IPS-18c (cell line): ENCODE data around the gene KANSL1L.

Experiments used
- H3K4me3 ChIP-seq: 2 replicates; pipeline ENCODE4 v1.7.0; 2013; ENCODE audit warnings: low read depth, mild to moderate bottlenecking, low read length, moderate library complexity; ENCODE audit not compliant: insufficient read depth
- H3K9me3 ChIP-seq: one replicate; pipeline ENCODE4 v1.6.1; 2013; ENCODE audit warnings: mild to moderate bottlenecking, low read length, moderate library complexity; ENCODE audit not compliant: control insufficient read depth, insufficient read depth

Gene KANSL1L

DNA sequence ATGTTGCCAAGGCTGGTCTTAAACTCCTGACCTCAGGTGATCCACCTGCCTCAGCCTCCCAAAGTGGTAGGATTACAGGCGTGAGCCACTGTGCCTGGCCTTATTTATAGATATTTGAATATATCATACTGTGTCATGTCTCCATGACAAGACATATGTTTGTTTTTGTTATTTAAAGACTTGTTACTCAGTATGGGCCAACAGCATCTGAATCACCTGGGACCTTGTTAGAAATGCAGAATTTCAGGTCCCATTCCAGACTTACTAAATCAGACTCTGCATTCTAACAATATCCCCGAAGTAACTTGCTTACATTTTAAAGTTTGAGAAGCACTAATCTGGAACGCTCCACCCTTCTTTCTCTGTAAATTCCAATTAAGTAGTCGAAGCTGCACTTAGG lies 135.5 kb downstream of the KANSL1L start:
- Histone ChIP-seq H3K9me3 (no peaks in the 10 kb centered on the region), H3K4me3 (no peak overlapping the region)

DNA sequence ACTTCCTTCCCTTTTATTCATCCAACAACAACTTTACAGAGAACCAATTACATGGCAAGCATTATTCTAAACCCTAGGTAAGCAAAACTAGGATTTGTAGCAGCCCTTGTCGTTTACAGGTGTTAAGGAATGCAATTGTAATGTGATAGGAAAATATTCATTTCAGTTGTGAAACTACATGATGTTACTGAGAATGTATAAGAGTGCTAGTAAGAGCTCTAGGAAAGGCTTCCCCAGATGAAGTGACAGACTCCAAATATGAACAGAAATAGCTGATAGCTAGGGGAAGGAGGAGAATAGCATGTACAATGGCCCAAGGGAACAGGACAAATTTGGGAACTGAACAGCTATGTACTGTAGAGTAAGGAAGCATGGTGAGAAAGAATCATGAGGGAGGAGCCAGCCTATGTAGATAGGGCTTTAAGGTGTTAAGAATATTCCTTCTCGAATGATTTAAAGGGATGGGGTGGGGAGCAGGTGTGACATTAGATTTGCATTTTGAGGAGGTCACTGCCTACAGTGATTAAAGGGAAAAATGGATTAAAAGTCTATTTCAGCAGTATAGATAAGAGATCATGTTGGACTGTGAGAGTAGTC lies 137.0 kb downstream of the KANSL1L start:
- Histone ChIP-seq H3K4me3 (no peak overlapping the region), H3K9me3 (no peaks in the 10 kb centered on the region)

DNA sequence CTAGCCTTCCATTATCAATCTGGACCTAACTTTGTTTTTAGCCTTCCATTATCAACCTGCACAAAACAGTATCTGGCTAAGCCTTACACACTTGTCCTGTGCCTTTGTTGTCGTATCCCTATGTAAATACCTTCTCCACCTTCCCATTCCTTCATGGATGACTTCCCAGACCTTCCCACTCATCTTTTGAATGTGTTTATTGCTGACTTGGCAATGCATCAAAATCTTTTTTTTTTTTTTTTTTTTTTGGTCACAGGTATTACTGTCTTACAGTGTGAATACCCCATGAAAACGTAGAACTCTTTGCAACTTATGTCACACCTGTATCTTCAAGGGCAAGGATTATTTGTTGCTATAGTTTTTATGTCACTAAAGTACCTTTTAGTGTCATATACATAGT lies 143.0 kb downstream of the KANSL1L start:
- no peak overlapping the region for H3K4me3 ChIP-seq
- H3K9me3 ChIP-seq = no peaks in the 10 kb centered on the region

DNA sequence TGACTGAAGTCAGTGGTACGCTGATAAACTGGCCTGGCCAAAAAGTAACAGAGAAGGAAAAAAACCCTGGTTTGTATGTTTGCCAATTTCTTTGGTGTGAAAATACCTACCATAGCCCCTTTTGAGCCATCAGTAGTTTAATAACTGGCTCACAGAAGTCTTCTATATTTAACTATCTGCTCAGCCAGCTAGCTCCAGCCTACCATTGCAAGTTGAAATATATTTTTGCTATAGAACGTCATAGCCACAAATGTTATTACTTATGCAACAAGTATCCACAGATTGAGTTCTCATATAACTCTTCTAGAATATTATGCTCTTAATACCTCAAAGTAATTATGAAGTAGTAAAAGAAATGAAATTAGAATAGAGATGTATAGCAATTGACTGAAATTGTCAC lies 143.6 kb downstream of the KANSL1L start:
- no peak overlapping the region for H3K4me3 ChIP-seq
- H3K9me3 ChIP-seq = no peaks in the 10 kb centered on the region

DNA sequence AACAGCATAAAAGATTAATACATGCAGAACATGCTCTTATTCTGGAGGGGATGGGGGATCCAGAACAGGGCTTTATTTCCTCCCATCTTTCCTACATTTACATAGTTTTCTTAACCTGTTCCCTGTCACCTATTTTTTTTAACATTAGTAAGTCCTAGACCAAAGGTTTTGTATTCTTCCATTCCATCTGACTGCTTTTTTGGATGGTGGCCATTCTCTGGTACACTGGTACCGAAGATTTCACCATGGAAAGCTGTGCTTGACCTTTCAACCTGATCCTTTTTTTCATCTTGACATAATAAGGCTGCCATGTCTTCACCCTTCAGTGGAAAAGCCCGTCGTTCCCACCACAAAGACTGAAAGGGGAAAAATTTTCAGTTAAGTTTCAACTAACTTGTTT lies 148.4 kb downstream of the KANSL1L start:
- Histone ChIP-seq H3K4me3 (no peak overlapping the region), H3K9me3 (no peaks in the 10 kb centered on the region)

DNA sequence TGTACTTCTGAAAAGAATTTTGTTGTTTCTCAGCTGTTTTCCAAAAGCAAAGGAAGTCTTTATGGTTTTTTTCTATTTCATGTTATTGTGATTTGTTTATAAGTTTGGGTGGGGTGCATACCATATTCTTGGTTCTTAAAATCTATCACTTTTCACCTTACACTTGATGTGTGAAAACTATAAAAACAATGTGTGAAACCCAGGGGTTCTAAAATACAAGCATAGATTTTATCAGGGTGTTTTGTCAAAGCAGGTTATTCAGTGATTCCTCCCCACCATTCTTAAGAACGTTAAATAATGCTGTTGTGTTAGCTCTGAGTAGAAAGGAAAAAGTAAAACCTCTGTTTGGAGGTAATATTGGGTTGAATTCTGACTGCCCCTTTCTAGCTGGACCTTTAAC lies 151.1 kb downstream of the KANSL1L start:
- H3K4me3 ChIP-seq = no peak overlapping the region
- no peaks in the 10 kb centered on the region for H3K9me3 ChIP-seq

DNA sequence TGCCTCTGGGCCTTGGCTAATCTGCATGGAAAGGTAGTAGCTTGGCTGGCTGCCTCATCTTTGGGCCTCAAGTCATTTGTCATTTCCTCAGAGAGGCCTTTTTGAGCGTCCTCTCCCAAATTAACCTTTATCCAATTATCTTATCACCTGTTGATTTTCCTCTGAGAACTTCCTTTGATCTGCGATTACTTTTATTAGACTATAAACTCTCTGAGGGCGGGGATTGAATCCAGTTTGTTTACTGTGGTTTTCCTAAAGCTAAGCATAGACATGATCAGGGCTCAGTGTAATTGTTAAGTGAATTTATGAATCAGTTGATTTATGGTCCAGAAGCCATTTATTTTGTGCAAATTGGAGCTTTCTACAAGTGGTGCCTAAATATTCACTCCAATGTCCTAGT lies 161.3 kb downstream of the KANSL1L start:
- Histone ChIP-seq H3K9me3 (no peaks in the 10 kb centered on the region), H3K4me3 (no peak overlapping the region)

DNA sequence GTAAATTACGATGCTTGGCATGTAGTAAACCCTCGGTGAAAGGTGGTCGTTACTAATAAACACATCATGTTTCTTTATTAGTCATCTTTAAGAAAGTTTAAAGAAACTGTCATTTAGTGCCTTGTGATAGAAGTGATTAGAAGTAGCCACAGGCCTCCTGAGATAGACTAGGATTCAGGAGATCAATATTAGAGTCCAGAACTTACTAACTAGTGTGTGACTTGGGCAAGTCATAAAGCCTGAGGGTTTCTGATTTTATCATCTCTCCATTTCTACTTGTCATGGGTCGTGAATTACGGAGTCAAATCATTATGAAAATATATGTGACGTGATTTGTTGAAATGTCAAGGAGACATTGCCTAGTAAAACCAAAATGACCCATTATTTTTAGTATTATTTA lies 162.1 kb downstream of the KANSL1L start:
- Histone ChIP-seq H3K4me3 (no peak overlapping the region), H3K9me3 (no peaks in the 10 kb centered on the region)

DNA sequence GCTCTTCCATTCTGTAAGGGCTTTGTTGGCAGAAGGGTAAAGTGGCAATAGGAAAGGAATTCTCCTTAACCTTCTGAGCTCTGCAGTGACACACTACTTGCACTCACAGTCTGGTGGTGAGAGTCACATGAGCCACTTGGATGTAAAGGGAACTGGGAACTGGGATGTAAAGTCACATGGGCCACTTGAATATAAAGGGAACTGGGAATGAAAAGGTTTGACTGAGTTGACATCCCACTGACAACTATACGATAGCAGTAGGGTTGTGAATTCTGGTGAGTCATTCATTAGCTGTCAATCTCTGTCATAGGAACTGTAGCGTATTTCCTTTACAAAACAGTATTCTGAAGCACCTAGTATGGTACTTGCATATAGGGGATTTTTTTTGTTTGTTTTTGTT lies 163.3 kb downstream of the KANSL1L start:
- Histone ChIP-seq H3K9me3 (no peaks in the 10 kb centered on the region), H3K4me3 (no peak overlapping the region)

DNA sequence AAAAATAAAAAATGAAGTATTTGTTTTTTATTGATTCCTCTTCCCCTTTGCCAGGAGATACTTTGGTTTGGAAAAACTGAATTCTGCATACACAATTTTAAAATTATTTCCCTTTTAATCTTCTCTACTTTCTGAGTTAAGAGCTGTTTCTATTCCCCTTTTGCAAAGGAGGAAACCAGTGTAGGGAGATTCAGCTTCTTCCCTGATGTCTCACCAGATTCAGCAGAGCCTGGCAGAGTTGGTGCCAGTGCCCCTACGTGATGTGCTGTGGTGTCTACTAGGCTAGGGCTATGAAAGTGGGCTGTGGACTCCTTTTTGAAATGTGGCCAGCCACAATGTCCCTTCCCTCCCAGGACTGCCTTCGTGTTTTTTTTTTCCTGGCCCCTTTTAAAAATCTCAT lies 166.3 kb downstream of the KANSL1L start:
- H3K4me3 ChIP-seq = no peak overlapping the region
- H3K9me3 ChIP-seq = no peaks in the 10 kb centered on the region

DNA sequence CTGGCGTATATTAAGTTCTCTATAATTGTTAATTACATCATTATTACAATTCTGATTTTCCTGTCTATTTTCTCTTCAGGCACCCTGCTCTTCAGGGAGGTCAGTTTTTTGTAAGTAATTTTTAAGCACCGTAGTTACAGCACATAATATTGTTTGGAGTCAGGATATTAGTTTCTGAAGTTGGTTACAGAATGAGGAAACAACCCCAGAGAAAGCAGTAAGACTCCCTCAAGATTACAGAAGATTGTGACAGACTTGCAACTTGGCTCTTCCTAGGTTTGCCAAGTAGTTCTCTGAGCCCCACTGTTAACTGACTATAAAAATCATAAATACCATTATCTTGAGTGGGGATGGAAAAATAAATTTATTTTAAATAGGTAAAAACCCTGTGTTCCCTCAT lies 167.8 kb downstream of the KANSL1L start:
- no peaks in the 10 kb centered on the region for H3K9me3 ChIP-seq
- peak overlapping the region; percentile 90 for H3K4me3 ChIP-seq

DNA sequence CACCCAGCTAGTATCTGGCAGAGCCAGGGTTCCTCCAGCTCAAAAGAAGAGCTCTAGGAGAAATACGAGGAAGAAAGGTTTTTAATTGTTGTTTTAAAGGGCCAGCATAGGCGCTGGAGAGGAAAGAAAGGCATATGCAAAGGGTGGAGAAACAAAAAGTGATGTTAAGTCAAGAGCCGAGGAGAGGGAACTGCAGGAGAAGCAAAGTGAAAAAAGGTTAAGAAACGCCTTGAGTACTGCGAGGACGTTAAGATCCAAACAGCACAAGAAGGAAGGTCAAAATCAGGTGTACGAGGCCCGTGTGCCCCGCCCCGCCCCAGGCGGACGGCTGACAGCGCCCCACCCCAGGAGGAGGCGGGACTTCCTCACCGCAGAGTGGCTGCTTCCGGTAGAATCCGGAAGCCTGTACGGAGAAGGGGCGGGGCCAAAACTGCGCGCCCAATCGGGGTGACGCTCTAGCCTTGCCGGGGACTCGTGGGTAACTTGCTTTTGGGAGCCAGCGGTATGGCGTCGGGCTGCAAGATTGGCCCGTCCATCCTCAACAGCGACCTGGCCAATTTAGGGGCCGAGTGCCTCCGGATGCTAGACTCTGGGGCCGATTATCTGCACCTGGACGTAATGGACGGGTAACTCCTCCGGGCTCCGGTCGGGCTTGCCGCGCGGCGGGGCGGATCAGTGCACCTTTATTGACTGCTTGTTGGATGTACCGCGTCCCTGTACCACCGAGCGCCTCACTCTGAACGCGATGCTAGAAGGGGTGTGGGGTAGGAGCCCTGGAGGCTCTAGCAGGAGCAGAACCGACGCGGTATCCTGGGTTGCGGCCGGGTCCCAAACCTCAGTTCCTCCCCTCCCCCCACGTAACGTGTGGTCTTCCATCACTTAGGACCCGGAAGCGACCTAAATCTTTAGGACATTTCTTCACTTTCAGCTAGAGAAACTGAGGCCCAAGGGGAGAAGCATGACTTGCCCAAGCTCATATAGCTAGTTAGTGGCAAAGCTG lies 168.8 kb downstream of the KANSL1L start, which contains the start of gene RPE:
RPE (plus strand) TSS at position 481 of the 1,000 bp plus-strand sequence; CDS start at position 505, 24 bp downstream.
- Histone ChIP-seq H3K4me3 (peak within 1 kb of the TSS; percentile 90), H3K9me3 (no peaks in the 10 kb centered on the region)

DNA sequence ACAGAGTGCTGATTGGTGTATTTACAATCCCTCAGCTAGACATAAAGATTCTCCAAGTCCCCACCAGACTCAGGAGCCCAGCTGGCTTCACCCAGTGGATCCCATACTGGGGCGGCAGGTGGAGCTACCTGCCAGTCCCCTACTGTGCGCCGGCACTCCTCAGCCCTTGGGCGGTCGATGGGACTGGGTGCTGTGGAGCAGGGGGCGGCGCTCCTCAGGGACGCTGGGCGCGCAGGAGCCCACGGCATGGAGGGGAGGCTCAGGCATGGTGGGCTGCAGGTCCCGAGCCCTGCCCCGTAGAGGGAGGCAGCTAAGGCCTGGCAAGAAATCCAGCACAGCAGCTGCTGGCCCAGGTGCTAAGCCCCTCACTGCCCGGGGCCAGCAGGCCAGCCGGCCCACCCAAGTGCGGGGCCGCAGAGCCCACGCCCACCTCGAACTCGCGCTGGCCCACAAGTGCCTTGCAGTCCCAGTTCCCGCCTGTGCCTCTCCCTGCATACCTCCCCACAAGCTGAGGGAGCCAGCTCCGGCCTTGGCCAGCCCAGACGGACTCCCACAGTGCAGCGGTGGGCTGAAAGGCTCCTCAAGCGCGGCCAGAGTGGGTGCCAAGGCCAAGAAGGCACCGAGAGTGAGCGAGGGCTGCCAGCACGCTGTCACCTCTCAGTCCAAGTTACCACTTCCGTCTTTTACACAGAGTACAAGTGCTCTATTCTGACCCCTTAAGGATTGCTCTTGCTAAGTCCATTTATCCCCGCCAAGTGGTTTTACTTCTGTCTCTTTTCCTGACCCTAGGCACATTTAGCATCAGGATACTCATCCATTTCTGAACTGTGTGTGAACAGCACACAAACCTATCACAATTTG lies 170.5 kb downstream of the KANSL1L start:
- Histone ChIP-seq H3K4me3 (no peak overlapping the region), H3K9me3 (no peaks in the 10 kb centered on the region)

DNA sequence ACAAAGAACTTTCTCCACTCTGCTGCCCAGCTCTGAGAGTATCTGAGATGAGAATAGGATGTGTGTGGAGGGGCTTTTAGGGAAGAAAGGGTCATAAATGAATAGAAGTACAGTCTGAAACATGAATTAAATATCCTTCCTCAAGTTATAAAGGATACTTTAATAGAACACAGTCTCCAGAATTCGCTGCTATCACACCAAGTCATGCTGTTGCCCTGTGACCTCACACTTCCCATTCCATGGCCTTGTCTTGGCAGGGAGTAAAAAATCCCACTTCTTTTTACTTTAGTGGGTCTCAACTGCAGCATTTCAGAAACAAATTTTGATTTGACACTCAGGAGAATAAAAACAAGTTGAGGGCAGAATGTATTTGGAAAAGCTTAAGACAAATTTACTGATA lies 172.6 kb downstream of the KANSL1L start:
- no peak overlapping the region for H3K4me3 ChIP-seq

DNA sequence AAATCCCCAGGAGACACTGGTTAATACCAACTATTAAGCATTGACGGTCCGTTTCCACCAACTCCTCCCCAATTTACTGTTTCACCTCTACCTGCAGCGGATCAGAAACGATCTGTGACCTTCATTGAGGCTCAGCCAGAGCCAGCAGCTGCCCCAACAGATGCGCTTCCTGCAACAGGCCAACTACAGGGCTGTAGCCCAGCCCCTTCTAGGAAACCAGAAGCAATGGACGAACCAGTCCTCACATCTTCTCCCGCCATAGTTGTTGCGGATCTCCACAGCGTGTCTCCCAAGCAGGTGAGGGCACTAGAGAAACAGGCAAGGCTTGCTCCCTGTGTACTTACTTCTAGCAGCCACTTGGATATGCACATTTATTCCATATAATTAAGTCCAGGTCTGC lies 177.2 kb downstream of the KANSL1L start:
- Histone ChIP-seq H3K9me3 (no peaks in the 10 kb centered on the region), H3K4me3 (no peak overlapping the region)

More for the DNA sequence above, 172.6 kb downstream of the KANSL1L start:
- no peaks in the 10 kb centered on the region for H3K9me3 ChIP-seq

DNA sequence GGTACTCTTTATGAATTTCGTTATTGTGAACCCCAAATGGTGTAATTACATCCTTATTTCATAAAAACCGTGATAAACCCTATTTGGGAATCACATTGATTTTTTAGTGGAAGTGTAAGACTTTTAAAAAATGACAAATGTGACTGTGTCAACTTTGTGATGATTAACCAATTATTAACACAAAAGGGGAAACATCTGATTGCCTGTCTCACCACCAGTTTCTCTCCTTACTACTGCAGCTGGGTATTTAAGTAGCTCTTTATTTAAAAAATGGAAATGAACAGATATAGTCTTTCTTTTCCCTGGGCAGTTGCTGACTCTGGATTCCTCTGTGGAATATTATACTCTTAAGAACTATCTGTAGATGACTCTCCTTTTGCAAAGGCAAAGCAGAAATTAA lies 180.4 kb downstream of the KANSL1L start:
- H3K9me3 ChIP-seq = no peaks in the 10 kb centered on the region
- H3K4me3 ChIP-seq = no peak overlapping the region

DNA sequence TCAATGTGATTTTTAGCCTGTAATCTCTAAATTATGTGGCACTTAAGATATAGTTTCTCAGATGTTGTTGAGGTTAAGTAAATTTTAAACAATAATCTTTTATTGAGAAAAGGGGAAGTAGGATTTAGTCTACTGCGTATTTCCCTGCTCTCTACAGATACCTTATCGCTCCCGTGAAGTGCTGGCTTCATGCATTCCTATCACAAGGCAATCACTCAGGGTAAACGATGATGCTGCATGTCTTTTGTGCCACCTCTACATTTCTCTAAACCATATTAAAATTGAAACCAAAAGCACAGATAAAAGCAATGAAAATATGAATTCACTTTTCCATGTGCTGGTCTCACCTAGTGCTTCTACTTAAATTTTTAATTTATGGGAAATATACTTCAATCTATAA lies 183.2 kb downstream of the KANSL1L start:
- no peaks in the 10 kb centered on the region for H3K9me3 ChIP-seq
- no peak overlapping the region for H3K4me3 ChIP-seq
